Measurements from ENCODE around the gene ZFAND3.
A peak's percentile ranks its signal among the peaks of the same experiment; 100 is the strongest.

The ZFAND3 gene

GRCh38 chr6:38131527-38131965 lies 312.0 kb downstream of the ZFAND3 start:
- DNase-seq (ENCODE audit: low read depth, low spot score) = peak; percentile 27

GRCh38 chr6:38133932-38134703 lies 314.6 kb downstream of the ZFAND3 start:
- no peak for DNase-seq (ENCODE audit: low read depth, low spot score)

DNA sequence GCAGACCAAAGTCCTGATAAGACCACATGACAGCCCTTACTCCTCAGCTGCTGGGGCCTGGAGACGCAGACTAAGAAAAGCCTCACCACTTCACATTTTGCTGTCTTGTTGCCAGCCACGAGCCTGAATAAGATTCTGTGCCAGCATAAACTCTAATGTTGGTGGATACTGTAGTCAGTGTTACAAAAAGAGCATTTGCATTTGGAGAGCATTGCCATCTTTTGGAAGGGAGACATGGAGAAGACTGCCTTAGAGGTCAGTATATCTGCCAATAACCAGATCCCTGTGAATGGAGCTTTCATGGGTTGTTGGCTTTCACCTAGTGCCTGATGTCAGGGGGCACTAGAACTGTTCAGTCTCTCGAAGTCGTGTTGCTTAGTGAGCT lies 315.2 kb downstream of the ZFAND3 start:
- no peak for DNase-seq (ENCODE audit: low read depth, low spot score)

DNA sequence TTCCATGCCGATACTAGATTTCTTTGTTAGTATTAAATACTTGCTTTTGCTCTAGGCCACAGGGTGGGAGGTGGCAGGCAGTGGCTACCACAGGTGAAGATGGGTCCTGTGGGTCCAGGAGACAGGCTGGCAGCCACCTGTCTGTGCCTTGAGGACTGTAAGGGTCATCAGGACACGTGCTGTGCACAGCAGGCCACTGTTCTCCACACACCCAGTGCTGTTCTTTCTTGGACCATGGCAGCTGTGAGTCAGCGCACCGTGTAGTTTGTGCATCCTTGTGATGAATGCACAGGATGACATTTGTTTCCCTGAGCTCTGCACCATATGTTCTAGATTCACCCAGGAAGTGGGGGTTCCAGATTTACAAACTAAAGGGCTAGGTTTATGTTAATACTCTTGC lies 317.0 kb downstream of the ZFAND3 start:
- DNase-seq (ENCODE audit: low read depth, low spot score) = no peak

- no peak for DNase-seq (ENCODE audit: low read depth, low spot score)
Observed at GRCh38 chr6:38137608-38138265, 318.2 kb downstream of the ZFAND3 start.

- DNase-seq (ENCODE audit: low read depth, low spot score) = no peak
Observed at GRCh38 chr6:38138374-38138773, 318.8 kb downstream of the ZFAND3 start.

DNA sequence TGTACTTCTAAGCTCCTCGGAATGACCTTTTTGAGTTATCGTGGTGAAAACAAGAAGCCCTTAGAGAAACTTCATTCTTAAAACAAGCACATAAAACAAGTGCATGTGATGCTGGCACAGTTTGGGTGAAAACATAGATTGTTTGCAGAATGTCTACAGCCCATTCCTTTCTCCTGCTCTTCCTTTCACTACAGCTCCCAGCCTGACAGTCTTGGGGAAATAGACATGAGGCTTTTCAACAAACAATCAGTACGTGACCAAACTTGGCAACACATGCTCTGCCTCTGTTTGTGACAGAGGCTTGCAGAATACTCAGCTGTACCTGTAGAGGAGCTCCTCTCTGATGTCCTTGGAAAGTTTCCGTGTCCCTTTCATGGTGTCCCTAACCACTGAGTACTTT lies 321.6 kb downstream of the ZFAND3 start:
- DNase-seq (ENCODE audit: low read depth, low spot score) = no peak

DNA sequence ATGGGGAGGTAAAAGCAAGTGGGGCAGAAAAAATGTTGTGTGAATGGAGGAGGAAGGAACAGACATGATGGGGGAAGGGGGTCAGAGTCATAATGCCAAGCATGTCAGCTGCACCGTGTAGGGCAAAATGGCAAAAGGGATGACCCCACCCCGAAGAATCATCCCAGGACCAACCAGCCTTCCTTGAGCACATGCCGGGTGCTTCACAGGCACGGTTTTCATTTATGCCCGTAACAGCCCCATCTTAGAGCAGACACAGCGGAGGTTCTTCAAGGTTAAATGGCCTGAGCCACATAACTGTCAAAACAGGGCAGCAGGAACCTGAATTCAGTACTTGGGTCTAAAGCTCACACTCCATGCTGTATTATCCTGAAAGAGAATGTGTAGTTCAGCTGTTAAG lies 322.2 kb downstream of the ZFAND3 start:
- no peak for DNase-seq (ENCODE audit: low read depth, low spot score)

DNA sequence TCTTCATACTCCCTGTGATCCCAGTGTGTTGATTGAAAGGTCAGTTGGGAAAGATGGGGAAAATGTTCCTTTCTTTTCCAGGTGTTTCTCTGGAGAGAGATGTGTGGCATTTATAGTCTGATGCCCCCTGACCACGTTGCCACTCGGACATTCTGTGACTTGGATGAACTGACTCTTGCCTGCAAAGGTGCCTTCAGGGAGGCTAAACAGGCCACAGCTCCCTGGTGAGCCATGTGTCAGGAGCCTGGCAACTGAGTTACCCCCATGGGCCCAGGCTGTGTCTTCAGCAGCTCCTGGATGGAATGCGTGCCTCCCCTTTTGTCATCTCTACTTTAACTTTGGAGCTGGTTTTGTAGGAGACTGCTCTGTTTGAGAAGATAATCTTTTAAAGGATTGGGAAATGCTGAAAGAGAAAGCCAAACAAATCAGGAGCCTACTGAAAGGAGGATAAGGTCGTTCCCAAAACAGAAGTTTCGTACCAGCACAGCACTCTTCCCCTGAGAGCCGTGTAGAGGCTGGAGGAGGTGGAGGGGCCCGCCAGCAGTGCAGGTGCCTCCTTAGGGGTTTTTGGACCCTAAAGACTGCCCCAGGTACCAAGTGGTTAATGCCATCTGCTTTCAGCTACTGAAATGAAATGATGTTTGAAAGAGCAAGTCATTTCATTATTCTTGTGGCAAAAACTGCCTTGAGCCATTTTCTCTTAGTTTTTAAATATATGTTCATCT lies 322.8 kb downstream of the ZFAND3 start:
- DNase-seq (ENCODE audit: low read depth, low spot score) = no peak

- no peak for DNase-seq (ENCODE audit: low read depth, low spot score)
Observed at GRCh38 chr6:38143191-38144150, 323.9 kb downstream of the ZFAND3 start.

GRCh38 chr6:38144365-38144945 lies 324.9 kb downstream of the ZFAND3 start:
- no peak for DNase-seq (ENCODE audit: low read depth, low spot score)

DNA sequence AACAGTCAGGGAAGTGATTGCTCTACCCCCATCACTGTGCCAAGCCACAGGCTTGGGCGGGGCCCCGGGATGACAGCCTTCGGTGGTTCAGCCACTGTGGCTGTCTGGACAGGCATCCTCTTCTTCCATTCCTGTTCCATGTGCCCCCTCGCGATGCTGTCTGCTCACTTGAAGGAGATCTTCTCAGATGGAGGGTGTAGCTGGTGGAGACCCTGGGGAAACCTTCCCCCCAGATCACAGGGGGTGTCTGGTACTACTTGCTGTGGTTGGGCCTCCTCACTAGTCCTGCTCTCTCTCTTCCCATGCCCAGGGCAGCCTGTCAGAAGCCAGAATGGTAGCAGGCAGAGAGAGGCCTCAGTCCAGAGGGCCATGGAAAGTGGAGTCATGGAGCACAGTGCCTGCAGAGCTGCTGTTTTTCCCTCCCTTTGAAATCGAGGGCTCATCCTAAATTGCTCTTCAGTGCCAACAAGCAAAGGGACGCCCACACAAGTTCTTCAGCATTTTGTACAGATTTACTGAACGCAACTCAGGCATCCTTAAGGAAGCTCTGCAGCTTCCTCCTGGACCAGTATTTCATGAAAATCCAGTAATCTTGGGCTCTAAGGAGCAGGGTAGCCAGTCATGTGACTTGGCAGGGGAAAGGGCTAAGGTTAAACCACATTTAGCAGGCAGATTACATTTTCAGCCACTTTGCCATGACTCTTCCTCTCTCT lies 326.6 kb downstream of the ZFAND3 start:
- DNase-seq (ENCODE audit: low read depth, low spot score) = no peak

DNA sequence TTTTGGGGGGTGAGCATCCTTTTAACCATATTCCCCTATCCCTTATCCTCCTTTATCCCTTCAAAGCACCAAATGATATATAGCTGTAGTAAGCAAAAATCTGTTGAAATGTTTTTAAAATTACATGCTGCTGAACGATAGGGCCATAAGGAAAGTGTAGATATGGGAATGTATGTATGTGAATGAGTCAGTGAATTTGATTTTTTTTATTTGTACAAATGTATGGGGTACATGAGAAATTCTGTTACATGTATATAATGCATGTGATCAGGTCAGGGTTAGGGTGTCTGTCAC lies 327.2 kb downstream of the ZFAND3 start:
- DNase-seq (ENCODE audit: low read depth, low spot score) = no peak

GRCh38 chr6:38148606-38149005 lies 329.1 kb downstream of the ZFAND3 start:
- no peak for DNase-seq (ENCODE audit: low read depth, low spot score)

- no peak for DNase-seq (ENCODE audit: low read depth, low spot score)
Observed at GRCh38 chr6:38149531-38149930, 330.0 kb downstream of the ZFAND3 start.

DNA sequence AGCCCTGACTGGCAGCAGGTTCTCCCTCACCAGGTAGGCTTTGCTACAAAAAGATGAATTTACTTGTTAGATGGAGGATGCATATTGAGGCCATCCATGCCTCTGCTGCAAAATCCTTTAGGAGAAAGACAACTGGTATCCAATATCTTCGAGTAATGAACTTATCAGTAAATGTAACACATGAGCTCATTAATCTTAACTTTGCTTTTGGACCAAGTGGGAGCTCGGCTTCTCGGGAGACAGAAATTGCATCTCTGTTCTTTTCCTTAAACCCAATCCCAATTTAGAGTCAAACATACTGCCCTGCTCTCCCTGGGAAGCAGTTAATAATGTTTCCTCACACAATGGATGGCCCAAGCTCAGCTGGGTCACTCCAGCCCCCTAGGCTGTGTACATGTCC lies 330.5 kb downstream of the ZFAND3 start:
- DNase-seq (ENCODE audit: low read depth, low spot score) = no peak

DNA sequence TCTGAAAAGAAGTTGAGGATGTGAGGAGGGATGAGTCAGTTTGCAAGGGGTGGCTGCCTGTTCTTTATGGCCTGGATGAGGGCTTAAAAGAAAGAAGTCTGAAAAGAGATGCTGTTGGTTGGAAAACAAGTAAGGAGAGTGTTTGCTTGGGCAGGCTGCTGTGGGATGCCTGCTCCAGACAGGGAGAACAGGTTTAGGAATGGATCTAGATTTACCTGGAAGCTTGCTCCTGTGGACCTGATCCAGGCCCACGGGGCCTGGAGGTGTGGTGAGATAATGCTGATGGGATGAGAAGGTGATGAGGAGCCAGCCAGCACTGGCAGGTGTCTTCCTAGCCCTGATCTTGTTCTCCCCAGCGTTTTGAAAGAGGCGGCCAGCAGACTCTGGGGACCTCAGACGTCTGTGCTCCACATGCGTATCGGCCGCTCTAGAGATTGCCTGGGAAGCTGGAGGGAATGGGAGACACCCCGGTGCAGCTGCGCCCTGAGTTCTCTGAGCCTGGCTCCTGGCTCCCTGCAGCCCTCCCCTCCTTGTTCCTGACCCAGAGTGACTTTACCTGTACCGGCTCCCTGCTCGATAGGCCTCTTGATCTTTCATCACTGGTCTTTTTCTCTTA lies 331.3 kb downstream of the ZFAND3 start:
- no peak for DNase-seq (ENCODE audit: low read depth, low spot score)

GRCh38 chr6:38151580-38152500 lies 332.3 kb downstream of the ZFAND3 start:
- no peak for DNase-seq (ENCODE audit: low read depth, low spot score)

DNA sequence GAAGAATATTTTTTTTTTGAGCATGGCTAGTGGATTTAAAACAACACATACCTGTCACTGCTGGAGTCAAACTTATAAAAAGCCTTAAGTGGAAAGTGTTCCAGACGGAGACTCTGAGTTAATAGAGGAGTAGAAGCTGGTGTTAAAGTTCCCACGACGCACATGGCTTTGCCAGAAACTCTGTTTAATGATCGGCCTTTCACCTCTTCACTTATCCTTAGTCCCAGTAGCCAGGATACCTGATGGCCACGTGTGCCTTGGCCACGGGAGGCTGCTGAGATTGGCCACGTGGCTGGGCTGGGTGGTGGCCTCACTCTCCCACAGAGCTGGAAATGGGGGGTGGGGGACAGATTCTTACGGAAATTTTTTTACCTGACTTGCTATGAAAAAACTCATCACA lies 333.1 kb downstream of the ZFAND3 start:
- DNase-seq (ENCODE audit: low read depth, low spot score) = no peak

All from brain pericyte (primary cell).